ENCODE measurements around the gene LRRC4.

- TF ChIP-seq POLR2A (IDR thresholded peaks at IDR 0.05): no peak
- TF ChIP-seq, protein P1, sequence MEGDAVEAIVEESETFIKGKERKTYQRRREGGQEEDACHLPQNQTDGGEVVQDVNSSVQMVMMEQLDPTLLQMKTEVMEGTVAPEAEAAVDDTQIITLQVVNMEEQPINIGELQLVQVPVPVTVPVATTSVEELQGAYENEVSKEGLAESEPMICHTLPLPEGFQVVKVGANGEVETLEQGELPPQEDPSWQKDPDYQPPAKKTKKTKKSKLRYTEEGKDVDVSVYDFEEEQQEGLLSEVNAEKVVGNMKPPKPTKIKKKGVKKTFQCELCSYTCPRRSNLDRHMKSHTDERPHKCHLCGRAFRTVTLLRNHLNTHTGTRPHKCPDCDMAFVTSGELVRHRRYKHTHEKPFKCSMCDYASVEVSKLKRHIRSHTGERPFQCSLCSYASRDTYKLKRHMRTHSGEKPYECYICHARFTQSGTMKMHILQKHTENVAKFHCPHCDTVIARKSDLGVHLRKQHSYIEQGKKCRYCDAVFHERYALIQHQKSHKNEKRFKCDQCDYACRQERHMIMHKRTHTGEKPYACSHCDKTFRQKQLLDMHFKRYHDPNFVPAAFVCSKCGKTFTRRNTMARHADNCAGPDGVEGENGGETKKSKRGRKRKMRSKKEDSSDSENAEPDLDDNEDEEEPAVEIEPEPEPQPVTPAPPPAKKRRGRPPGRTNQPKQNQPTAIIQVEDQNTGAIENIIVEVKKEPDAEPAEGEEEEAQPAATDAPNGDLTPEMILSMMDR (IDR thresholded peaks at IDR 0.05): no peak
These were observed 13.1 kb downstream of the LRRC4 start for GRCh38 chr7:128017862-128018845.

Data from uterus (tissue), 2 donors.